ENCODE data around the gene IL36B. TPM values are rescaled to one million over a fixed set of nuclear protein-coding genes. Genes with fewer than 3 reads are reported as not detected.

IL36B gene
- polyA plus RNA-seq, 1 donor (not counting 4 experiments of a cell fraction or from before 2014, with no cell fraction given): 0.21 TPM

GRCh38 chr2:113079131-113079530, 26.5 kb upstream of the IL36B start:
- Histone ChIP-seq H3K4me1 (ENCODE audit: control insufficient read depth, extremely low read depth, insufficient read depth, low read length) (peaks cover 46% of the 10 kb centered on the region), H3K9ac (ENCODE audit: control insufficient read depth, extremely low read depth, insufficient read depth, low read length) (peak overlapping the region; percentile 88), H3K4me3 (ENCODE audit: control insufficient read depth in 2 of 3, extremely low read depth in 1 of 3, insufficient read depth in 2 of 3, low read depth in 1 of 3, low read length in 3 of 3) (peak overlapping the region in 1 of 3 experiments; percentile 6), H3K27me3 (ENCODE audit: control insufficient read depth, extremely low read depth, insufficient read depth, low read length) (no peaks in the 10 kb centered on the region), H3K79me2 (ENCODE audit: control insufficient read depth, insufficient read depth, low read length) (no peaks in the 10 kb centered on the region), H2AFZ (ENCODE audit: control insufficient read depth, low read length) (no peak overlapping the region), H3K9me1 (ENCODE audit: control insufficient read depth, extremely low read depth, insufficient read depth, low read length) (peaks cover 3% of the 10 kb centered on the region), H3K27ac (ENCODE audit: control insufficient read depth, insufficient read depth, low read length) (peak overlapping the region; percentile 100), H3K4me2 (ENCODE audit: control insufficient read depth, extremely low read depth, insufficient read depth, low read depth, low read length) (peak overlapping the region; percentile 73), H3K9me3 (ENCODE audit: control insufficient read depth, low read depth, low read length) (no peaks in the 10 kb centered on the region), H4K20me1 (ENCODE audit: control insufficient read depth, extremely low read depth, insufficient read depth, low read length) (no peaks in the 10 kb centered on the region), H3K36me3 (ENCODE audit: control insufficient read depth in 2 of 2, extremely low read depth in 1 of 2, insufficient read depth in 2 of 2, low read length in 2 of 2) (no peaks in the 10 kb centered on the region)
- TF ChIP-seq EZH2 (IDR thresholded peaks at IDR 0.05; ENCODE audit: low read length): no peak
- TF ChIP-seq CTCF (optimal IDR thresholded peaks at IDR 0.05 in 1 of 3, IDR thresholded peaks at IDR 0.05 in 1 of 3, conservative IDR thresholded peaks at IDR 0.05 in 1 of 3; ENCODE audit: extremely low read depth in 1 of 3, insufficient read depth in 2 of 3, low read length in 3 of 3): no peak
- FAIRE-seq: peak; percentile 68
- dilution Hi-C loops (cut with MboI; ENCODE audit: extremely low pct_ligation_motif_present, low sequenced_read_pairs): no loop called here
- DNase-seq (ENCODE audit: low read depth, low spot score): no peak

DNA sequence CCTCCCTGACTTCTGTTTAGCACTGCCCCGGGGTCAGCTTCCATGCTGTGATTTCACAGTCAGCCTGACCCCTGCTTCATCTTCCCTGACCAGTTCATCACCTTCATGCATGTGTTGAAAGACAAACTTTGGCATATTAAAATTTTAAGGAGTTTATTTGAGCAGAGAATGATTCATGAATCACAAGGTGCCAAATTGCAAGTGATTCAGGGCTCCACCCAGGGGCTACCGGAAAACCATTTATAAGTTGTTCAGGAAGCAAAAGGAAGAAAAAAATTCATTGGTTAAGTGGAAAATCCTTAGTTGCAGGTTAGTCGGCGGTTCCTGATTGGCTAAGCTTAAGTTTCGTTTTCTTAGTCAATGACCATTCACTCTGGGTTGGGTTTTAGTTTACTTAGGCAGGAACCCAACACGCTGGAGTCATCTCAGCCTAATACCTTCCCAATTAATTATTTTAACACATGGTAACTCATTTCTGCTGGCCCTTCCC, 25.7 kb upstream of the IL36B start:
- Histone ChIP-seq H4K20me1 (ENCODE audit: control insufficient read depth, extremely low read depth, insufficient read depth, low read length) (no peaks in the 10 kb centered on the region), H3K9ac (ENCODE audit: control insufficient read depth, extremely low read depth, insufficient read depth, low read length) (peak overlapping the region; percentile 88), H3K36me3 (ENCODE audit: control insufficient read depth in 2 of 2, extremely low read depth in 1 of 2, insufficient read depth in 2 of 2, low read length in 2 of 2) (no peaks in the 10 kb centered on the region), H3K9me1 (ENCODE audit: control insufficient read depth, extremely low read depth, insufficient read depth, low read length) (peaks cover 3% of the 10 kb centered on the region), H2AFZ (ENCODE audit: control insufficient read depth, low read length) (peak overlapping the region; percentile 25), H3K4me2 (ENCODE audit: control insufficient read depth, extremely low read depth, insufficient read depth, low read depth, low read length) (peak overlapping the region; percentile 73), H3K9me3 (ENCODE audit: control insufficient read depth, low read depth, low read length) (no peaks in the 10 kb centered on the region), H3K79me2 (ENCODE audit: control insufficient read depth, insufficient read depth, low read length) (no peaks in the 10 kb centered on the region), H3K27ac (ENCODE audit: control insufficient read depth, insufficient read depth, low read length) (peak overlapping the region; percentile 100), H3K4me1 (ENCODE audit: control insufficient read depth, extremely low read depth, insufficient read depth, low read length) (peaks cover 53% of the 10 kb centered on the region), H3K4me3 (ENCODE audit: control insufficient read depth in 2 of 3, extremely low read depth in 1 of 3, insufficient read depth in 2 of 3, low read depth in 1 of 3, low read length in 3 of 3) (peak overlapping the region in 2 of 3 experiments; percentile 18 to 45), H3K27me3 (ENCODE audit: control insufficient read depth, extremely low read depth, insufficient read depth, low read length) (no peaks in the 10 kb centered on the region)
- FAIRE-seq (peak; percentile 68), DNase-seq (ENCODE audit: low read depth, low spot score) (peak; percentile 87)
- dilution Hi-C loops (cut with MboI; ENCODE audit: extremely low pct_ligation_motif_present, low sequenced_read_pairs): no loop called here
- no peak for TF ChIP-seq EZH2 (IDR thresholded peaks at IDR 0.05; ENCODE audit: low read length)
- no peak for TF ChIP-seq CTCF (optimal IDR thresholded peaks at IDR 0.05 in 1 of 3, IDR thresholded peaks at IDR 0.05 in 1 of 3, conservative IDR thresholded peaks at IDR 0.05 in 1 of 3; ENCODE audit: extremely low read depth in 1 of 3, insufficient read depth in 2 of 3, low read length in 3 of 3)
